Transverse colon (tissue), 4 donors: ENCODE results near the gene NXPH1.

Experiments
- EP300 ChIP-seq: sonication (generic); formaldehyde crosslinking; IDR thresholded peaks from one replicate; pipeline ENCODE4 v1.6.1; 2017; ENCODE audit warnings: antibody characterized with exemption, low read depth
- POLR2A ChIP-seq: fragments of 450-650 bp; IDR thresholded peaks from one replicate; pipeline ENCODE4 v1.6.1; 2016; ENCODE audit warnings: antibody characterized with exemption, mild to moderate bottlenecking, moderate library complexity
- POLR2AphosphoS5 ChIP-seq, 3 donors: sonication (generic); formaldehyde crosslinking; IDR thresholded peaks; one replicate each; pipeline ENCODE4 v1.6.1; 2016; ENCODE audit warnings: antibody characterized with exemption in 3 of 3
- TF ChIP-seq, protein P1 (sequence below), 5 experiments: fragments of 200-600 bp in 3 of 5; fragments of 450-650 bp in 2 of 5; sonication (generic) in 3 of 5; IDR thresholded peaks; 1 replicate in 2 of 5; 2 replicates in 3 of 5; pipeline ENCODE4 v1.5.1; 2016 to 2017; ENCODE audit warnings: antibody characterized with exemption in 5 of 5, inconsistent platforms in 3 of 5, mild to moderate bottlenecking in 2 of 5, moderate library complexity in 1 of 5

DNA sequence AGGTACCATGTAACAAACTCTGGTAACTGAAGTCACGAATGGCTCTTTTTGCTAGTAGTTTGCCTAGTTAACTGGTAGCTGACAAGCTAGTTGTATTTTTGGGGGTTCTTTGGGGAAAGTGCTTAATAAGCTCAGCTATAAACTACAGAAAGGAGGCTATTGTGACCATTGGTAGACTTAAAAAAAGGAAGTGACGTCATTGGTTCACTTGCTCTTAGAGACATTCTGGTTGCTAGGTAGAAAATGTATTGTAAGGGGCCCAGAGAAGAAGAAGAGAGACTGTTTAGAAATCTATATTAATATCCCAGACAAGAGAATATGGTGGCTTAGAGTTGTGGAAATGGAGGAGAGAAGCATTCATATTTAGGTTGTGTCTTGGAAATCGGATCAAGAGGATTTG, 103.0 kb downstream of the NXPH1 start:
- TF ChIP-seq, protein P1, sequence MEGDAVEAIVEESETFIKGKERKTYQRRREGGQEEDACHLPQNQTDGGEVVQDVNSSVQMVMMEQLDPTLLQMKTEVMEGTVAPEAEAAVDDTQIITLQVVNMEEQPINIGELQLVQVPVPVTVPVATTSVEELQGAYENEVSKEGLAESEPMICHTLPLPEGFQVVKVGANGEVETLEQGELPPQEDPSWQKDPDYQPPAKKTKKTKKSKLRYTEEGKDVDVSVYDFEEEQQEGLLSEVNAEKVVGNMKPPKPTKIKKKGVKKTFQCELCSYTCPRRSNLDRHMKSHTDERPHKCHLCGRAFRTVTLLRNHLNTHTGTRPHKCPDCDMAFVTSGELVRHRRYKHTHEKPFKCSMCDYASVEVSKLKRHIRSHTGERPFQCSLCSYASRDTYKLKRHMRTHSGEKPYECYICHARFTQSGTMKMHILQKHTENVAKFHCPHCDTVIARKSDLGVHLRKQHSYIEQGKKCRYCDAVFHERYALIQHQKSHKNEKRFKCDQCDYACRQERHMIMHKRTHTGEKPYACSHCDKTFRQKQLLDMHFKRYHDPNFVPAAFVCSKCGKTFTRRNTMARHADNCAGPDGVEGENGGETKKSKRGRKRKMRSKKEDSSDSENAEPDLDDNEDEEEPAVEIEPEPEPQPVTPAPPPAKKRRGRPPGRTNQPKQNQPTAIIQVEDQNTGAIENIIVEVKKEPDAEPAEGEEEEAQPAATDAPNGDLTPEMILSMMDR (IDR thresholded peaks at IDR 0.05), result no peak
- TF ChIP-seq POLR2AphosphoS5 (IDR thresholded peaks at IDR 0.05) (no peak), EP300 (no peak), POLR2A (no peak)
